AG10803 (cell line): ENCODE measurements around the gene FRAS1.
A peak's percentile ranks its signal among the peaks of the same experiment; 100 is the strongest.

Source experiments
- DNase-seq: peaks from one replicate; pipeline ENCODE4 v3.0.0; 2010; ENCODE audit warnings: low read depth
- H3K4me3 ChIP-seq: 2 replicates; pipeline ENCODE4 v1.5.1; 2011; ENCODE audit warnings: mild to moderate bottlenecking, low read length, control low read depth
- TF ChIP-seq, protein P1 (sequence below): conservative IDR thresholded peaks from 2 replicates; pipeline ENCODE4 v1.5.1; 2011; ENCODE audit warnings: mild to moderate bottlenecking, low read length, control low read depth, inconsistent platforms

Gene FRAS1

GRCh38 chr4:78512357-78512920, 455.3 kb downstream of the FRAS1 start:
- TF ChIP-seq, protein P1, sequence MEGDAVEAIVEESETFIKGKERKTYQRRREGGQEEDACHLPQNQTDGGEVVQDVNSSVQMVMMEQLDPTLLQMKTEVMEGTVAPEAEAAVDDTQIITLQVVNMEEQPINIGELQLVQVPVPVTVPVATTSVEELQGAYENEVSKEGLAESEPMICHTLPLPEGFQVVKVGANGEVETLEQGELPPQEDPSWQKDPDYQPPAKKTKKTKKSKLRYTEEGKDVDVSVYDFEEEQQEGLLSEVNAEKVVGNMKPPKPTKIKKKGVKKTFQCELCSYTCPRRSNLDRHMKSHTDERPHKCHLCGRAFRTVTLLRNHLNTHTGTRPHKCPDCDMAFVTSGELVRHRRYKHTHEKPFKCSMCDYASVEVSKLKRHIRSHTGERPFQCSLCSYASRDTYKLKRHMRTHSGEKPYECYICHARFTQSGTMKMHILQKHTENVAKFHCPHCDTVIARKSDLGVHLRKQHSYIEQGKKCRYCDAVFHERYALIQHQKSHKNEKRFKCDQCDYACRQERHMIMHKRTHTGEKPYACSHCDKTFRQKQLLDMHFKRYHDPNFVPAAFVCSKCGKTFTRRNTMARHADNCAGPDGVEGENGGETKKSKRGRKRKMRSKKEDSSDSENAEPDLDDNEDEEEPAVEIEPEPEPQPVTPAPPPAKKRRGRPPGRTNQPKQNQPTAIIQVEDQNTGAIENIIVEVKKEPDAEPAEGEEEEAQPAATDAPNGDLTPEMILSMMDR = no peak
- no peak for DNase-seq
- no peak overlapping the region for H3K4me3 ChIP-seq

DNA sequence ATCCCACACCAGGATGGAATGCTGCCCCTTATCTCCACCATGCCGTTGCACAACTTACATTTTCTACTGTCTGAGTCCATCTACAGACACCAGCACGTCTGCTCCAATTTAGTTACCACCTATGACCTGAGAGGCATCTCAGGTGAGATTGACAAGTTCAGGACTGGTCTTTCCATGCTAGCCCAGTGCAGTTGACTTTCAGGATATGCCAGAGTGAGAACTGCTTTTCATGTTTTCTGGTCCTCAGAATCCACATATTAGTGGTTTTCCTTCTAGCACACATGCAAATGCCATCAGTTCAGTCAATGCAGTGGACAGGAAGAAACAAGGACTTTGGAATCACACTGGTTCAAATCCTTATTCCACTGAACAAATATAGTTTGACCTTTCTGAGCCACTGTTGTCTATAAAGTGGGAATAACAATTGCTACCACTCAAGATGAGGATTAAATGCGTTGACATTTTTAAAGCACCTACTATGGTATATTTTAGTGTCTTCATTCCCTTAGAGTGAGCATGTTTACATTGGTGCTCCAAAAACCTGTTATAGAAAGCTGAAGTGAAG, 456.4 kb downstream of the FRAS1 start:
- DNase-seq = no peak
- TF ChIP-seq, protein P1 = no peak
- H3K4me3 ChIP-seq = no peak overlapping the region

DNA sequence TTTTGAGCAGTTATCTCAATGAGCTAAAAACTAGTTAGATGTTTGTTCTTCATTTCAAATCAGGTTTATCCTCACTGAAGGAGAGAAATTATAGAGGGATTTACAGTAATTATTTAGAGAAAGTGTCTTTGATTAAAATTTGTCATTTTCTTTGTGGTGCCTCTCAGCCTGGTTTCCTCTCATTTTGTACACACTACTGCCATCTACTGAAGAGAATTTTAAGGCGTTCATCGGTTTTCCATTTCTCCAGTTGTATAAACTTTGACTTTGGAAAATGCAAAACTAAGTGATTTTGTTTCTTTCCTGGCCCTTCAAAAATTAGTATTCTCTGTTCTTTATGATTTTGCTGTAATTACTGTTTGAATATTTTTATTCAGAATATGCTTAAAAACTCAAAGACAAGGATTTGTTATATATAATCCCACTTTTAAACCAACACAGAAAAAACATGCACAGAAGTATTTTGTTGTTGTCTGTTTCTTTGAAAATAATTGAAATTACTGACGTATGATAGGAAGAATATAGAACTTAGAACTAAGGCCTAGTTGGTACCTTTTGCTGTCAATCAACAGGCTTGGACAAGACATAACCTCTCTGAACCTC, 460.0 kb downstream of the FRAS1 start:
- DNase-seq = peak; percentile 49
- TF ChIP-seq, protein P1 = peak; percentile 82
- H3K4me3 ChIP-seq = no peak overlapping the region

GRCh38 chr4:78518561-78518960, 461.4 kb downstream of the FRAS1 start:
- H3K4me3 ChIP-seq = no peak overlapping the region
- DNase-seq = no peak
- TF ChIP-seq, protein P1 = no peak

DNA sequence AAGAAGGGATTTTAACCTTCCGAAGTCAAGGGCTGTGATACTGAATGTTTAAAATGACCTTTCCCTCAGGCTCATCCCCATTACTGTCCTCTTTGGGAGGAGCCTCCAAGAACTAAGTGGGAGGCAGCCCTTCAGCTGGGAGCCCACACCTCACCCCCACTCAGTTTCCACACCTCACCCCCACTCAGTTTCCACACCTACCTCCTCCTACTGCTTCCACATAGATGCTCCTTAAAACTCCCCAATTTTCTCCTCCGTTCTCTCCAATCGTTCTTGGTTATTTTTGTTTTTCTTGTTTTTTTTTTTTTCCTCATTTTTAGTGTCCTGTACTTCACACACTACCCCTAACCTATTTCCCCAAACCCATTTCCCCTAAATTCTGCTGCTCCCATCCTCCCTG, 462.8 kb downstream of the FRAS1 start:
- TF ChIP-seq, protein P1 = no peak
- H3K4me3 ChIP-seq = no peak overlapping the region
- no peak for DNase-seq

GRCh38 chr4:78520808-78521226, 463.7 kb downstream of the FRAS1 start:
- no peak overlapping the region for H3K4me3 ChIP-seq
- DNase-seq = peak; percentile 33
- TF ChIP-seq, protein P1 = no peak

GRCh38 chr4:78524009-78524408, 466.9 kb downstream of the FRAS1 start:
- no peak for DNase-seq
- TF ChIP-seq, protein P1 = no peak

More at GRCh38 chr4:78524009-78524408, 466.9 kb downstream of the FRAS1 start:
- H3K4me3 ChIP-seq = no peak overlapping the region
